ENCODE data around the gene VSTM2B.

GRCh38 chr19:29504454-29504853 is 21.3 kb upstream of the VSTM2B start:
- TF ChIP-seq CTCF (conservative IDR thresholded peaks at IDR 0.05; ENCODE audit: low read depth, low read length) (no peak), EZH2 (IDR thresholded peaks at IDR 0.05; ENCODE audit: borderline replicate concordance, low read depth, low read length, poor library complexity, severe bottlenecking) (no peak)
